Measurements from ENCODE around the gene PTDSS2.

The PTDSS2 gene

DNA sequence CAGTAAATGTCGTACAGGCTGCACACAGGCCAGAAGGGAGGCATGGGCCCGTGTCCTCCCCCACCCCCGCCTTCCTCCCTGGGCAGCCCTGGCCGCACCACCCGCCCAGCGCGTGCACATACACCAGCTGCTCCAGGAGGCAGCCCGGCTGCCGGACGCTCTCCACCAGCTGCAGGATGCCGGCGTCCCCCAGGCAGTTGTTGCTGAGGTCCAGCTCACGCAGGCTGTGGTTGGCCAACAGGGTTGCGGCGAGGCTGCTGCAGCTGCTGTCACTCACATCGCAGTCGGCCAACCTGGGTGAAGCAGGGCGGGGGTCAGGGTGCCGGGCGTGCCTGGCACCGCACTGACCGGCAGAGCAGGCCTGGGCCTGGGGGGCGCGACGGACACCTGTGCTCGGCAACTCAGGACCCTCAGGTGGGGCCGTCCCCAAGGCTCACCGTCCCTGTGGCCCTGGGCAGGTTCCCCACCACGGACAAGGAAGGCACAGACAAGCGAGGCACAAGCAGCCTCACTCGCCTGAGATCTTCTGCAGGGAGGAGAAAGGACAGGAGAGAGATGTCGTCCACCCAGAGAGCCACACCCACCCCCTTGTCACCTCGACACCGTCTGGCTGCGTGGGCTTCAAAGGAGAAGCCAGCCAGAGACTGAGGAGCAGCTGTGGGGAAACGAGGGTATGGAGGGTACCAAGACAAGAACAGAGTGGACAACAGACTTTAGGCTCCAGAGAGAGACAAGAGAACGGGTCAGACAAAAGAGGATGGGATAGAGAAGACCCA lies 44.9 kb downstream of the PTDSS2 start:
- DNase-seq = no peak

DNA sequence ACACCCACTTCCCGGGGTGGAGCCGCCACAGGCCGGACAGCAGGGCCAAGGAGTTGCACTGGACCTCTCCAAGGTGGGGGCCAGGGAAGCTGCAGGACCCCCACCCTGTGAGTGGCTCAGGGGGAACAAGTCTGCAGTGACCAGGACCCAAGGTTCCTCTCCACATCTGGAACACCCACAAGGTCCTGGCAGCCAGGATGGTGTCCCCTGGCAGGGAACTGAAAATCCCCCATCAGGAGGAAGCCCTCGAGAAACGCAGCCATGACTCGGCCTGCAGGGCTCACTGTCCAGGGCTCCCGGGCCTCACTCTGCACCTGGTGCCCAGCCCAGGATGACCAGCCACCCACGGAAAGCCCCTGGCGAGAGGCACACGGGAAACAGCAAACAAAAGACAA lies 45.5 kb downstream of the PTDSS2 start:
- DNase-seq = no peak

DNA sequence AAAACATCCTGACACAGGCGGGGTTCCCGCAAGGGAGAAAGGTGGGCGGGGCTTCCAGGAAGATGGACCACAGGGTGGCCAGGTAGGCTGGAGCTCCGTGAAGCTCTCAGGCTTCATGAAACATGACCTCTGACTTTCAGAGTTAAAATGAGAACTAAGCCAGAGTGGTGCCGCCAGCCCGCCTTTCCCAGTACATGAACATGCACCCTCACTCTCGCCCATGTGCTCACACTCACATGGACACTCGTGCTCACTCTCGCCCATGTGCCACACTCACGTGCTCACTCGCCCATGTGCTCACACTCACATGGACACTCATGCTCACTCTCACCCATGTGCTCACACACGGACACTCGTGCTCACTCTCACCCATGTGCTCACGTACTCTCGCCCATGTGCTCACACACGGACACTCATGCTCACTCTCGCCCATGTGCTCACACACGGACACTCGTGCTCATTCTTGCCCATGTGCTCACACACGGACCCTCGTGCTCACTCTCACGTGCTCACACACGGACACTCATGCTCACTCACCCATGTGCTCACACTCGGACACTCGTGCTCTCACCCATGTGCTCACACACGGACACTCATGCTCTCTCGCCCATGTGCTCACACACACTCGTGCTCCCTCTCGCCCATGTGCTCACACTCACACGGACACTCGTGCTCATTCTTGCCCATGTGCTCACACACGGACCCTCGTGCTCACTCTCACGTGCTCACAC lies 46.9 kb downstream of the PTDSS2 start:
- no peak for DNase-seq

DNA sequence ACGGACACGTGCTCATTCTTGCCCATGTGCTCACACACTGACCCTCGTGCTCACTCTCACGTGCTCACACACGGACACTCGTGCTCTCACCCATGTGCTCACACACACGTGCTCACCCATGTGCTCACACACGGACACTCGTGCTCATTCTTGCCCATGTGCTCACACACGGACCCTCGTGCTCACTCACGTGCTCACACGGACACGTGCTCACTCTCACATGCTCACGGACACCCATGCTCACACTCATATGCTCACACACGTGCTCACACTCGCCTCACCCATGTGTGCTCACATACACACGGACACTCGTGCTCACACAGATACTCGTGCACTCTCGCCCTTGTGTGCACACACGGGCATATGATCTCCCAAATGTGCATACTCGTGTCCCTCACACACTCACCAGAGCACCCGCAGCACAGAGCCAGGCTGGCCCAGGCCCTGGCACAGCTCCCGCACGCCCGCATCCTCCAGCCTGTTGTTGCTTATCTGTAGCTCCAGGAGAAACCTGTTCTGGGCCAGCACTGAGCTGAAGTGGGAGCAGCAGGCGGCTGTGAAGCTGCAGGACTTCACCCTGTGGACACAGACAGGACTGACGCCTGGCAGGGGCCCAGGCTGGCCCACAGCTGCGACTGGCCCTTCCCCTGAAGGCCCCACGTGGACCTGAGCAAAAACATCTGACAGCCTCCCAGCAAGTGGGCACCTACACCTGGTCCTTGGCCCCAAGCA lies 47.7 kb downstream of the PTDSS2 start:
- no peak for DNase-seq

DNA sequence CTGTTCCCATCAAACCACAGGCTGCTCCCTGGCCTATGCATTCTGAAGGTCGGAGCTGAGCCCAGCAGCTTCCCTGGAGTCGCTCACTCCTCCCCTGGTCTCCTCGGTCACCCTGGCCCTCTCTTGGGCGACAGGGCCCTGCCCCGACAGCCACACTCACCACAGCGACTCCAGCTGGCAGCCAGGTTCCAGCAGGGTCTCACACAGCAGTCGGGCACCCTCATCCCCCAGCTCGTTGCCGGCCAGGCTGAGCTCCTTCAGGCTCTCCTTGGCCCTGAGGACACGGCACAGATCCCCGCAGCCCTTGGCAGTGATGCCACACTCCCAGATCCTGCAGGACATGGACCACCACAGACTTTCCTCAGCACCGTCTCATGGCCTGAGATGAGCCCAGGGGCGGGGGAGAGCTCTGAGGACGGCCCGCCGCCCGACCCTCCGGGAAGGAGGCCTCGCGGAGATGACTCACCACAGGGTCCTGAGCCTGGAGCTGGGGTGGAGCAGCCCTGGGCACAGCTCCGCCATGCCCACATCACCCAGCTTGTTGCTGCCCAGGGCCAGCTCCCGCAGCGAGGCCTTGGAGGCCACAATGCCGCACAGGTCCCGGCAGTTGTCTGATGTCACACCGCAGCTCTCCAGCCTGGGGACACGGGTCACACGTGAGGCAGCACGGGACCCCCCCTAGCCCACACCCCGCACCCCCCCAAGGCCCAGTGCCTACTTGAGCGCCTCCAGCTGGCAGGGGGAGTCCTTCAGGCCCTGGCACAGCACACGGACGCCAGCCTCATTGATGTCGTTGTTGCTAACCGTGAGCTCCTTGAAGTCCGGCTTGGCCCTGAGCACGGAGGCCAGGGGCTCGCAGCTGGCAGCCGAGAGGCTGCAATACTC lies 48.5 kb downstream of the PTDSS2 start:
- DNase-seq = no peak

DNA sequence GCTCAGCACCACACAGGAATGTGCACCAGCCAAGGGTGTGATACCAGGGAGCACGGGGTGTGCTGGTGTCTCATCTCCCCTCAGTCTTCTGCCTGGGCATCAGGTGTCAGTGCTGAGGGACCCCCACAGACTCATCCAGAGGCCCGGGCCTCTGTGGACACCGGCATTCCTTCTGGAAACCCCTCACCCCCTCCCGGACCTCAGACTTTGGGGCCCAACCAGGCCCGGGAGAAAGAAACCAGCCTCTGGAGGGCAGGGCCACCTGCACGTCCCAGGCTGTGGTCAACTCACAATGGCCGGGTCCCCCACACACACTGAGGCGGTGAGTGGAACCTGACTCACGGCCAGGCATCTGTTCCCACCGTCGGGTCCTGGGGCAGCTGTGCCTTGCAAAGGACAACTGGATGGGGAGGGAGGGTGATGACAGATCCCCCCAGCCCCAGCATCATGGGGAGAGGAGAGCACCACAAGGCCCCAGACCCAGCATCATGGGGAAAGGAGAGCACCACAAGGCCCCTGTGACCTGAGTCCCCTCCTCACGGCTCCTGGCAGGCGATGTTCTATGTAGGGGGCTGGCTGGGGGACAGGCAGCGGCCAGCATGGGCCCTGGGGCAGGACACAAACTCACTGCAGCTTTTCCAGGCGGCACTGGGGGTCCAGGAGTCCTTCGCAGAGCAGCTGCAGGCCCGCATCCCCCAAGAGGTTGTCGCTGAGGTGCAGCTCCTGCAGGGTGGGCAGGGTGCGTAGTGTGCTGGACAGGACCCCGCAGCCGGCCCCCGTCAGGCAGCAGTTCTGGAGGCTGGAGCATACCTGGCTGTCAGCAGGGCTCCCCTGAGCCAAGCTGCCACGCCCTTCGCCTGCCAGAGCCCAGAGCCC lies 49.4 kb downstream of the PTDSS2 start:
- no peak for DNase-seq

DNA sequence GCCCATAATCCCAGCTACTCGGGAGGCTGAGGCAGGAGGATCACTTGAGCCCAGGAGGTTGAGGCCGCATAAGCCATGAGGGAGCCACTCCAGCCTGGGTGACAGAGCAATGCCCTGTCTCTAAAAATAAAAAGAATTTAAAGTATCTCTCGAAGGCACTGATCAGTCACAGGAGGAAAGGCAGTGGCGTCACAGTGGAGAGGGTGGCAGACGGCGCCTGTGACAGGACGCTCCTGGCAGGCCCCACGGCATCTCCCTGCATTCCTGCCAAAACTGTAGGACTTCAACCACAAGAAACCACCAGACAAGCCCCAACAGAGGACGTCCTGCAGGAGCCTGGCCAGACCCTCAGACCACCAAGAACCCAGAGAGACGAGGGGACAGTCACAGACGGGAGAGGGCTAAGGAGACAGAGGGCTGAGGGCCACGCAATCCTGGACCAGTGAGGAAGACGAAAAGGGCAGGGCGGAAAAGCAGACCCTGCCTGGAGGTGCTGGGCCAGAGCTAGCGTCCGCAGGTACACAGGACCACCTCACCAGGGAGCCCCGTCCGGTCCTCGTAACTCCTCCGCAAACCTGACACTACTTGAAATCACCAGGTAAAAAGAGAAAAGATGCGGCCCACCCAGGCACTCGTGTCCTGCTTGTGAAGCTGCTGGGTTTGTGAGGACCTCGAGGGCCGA lies 51.1 kb downstream of the PTDSS2 start:
- DNase-seq = no peak

DNA sequence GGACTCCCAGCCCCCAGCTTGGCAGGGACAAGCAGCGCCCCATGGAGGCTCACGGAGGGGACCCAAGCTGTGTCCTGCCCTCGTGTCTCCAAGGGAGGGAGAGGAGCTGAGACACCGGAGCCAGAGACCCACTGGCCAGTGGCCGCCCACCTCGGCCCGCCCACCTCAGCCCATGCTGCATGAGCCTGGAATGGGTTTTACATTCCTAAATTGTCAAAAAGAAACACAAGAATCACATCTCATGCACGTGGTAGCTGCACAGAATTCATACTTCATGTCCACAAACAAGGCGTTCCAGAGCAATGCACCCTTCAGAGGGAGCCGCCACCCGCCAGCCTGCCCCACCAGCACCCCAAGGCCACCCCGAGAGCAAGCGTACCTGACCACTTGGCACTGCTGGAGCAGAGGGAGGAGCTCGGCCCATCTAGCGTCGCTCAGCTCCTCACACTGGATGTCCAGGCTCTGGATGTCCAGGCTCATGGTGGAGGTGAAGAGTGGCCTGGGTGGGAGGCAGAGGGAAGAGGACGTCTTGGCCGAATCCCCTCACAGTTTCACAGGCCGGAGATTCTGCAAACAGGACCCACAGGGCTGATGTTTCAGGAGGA lies 51.7 kb downstream of the PTDSS2 start:
- DNase-seq = no peak

DNA sequence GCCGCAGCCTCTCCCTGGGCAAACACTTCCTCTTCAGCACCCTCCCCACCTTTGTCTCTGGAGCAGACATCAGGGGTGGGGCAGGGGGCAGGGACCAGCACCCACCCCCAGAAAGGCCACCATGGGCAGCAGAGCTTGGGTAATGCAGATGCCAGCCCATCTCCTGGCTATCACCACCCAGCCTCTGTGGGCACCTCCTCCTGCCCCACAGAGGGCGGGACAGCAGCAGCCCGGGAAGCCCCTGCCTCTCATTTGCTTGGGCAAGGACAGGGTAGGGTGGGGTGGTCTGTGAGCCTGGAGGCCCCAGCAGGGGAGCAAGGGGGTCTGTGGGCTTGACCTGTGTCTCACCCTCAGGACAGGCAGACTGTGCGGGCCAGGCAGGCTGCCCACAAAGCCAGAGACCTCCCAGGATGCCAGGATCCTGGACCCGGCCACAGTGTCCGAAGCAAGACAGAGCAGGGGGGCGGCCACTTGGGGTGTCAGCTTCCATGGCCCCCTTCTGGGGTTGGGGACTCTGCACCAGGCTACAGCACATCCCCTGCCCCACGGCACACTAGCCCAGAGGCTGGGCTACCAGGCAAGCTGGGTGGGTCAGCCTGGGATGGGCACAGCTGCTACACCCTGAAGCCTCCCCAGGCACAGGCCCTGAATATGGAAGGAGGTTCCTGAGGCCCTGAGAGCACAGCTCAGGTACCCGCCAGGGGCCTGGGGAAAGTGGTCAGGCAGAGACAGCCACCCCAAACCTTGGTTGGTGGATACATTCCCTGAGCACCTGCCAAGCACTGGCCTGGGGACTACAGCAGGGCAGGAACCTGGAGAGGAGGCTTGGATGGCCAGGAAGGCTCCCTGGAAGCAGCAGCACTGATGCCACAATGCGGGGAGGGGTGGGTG lies 52.5 kb downstream of the PTDSS2 start:
- DNase-seq = no peak

DNA sequence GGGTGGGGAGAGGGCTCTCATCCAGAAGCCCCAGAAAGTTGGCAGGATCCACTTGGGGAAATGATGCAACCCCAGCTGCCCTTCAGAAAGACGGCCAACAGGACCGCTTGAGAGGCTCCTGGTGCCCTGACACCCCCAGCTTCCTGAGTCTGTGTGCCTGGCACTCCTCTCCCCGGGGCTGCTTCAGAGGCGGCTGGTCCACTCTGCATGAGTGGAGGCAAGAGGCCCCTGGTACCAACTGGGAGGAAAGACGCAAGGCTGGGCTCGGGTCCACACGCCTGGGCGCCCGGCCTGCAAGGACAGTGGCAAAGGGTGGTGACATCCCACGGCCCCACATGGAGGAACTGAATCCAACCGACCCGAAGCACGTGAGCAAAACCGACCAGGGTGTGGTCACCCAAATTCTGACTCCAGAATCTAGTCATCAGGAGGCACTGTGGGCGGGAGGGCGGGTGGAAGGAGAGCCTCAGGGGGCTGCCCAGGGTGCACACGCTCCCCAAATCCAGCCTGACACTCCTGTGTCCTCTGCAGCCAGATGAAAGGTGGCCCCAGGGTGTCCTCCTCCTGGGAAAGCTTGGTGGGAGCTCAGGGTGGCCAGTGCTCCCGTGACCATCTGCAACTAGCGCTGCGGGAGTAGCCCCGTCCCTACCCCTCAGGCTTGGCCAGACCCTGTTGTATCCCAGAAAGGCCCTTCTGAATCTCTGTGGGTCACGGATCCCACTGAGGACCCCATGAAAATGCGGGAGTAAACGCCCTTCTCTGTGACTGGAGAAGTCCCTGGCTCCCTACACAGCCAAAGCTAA lies 53.3 kb downstream of the PTDSS2 start:
- DNase-seq = peak; percentile 94

DNA sequence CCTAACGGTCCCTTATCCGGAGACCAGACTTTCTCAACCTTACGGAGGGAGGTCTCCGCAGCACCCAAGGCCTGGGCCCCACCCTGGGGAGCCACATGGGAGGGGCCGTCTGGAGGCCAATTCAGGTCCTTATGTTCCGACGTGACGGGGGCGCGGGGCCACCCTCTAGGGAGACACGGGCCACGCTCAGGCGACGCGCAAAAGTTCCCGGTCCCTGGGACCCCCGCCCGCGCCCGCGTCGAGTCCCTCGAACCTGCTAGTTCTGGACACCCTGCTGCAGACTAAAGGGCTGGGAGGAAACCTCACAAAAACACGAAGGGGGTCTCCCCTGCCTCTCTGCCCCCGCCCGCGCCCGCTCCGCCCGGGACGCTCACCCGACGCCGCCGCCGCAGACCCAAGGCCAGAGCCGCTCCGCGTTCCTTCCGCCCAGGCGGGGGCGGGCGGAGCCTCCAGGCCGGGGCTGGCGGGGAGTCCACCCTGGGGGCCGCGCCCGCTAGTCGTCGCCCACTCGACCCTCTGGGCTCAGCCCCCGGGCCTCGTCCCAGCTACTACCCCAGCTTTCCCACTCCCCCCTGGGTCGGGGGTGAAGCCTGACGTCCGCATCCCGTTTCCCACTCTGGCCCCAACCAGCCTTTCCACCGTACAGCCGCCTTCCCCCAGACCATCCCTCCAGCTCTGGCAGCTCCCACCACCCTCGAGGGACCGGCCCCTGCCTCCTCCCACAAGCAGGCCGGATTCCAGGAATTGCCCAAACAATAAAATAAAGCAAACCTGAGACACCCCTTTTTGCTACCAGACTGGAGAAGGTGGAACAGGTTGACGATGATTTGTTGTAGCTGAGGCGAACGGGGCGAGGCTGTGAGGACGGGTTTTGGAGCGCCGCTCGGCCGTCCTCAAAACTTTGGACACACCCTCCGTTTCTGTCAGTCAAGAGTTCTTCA lies 54.2 kb downstream of the PTDSS2 start:
- peak; percentile 51 for DNase-seq

DNA sequence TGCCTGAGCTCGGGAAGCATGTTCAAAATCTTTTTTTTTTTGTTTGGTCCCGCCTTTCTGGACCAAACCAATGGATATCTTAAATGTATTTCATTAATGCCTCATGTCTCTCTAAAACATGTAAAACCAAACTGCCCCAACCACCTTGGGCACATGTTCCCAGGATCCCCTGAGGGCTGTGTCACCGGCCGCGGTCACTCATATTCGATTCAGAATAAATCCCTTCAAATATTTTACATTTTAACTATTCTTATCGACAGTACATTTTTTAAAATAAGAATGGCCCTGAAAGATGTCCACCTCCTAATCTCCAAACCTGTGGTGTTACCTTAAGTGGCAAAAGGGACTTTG lies 54.9 kb downstream of the PTDSS2 start:
- DNase-seq = no peak

DNA sequence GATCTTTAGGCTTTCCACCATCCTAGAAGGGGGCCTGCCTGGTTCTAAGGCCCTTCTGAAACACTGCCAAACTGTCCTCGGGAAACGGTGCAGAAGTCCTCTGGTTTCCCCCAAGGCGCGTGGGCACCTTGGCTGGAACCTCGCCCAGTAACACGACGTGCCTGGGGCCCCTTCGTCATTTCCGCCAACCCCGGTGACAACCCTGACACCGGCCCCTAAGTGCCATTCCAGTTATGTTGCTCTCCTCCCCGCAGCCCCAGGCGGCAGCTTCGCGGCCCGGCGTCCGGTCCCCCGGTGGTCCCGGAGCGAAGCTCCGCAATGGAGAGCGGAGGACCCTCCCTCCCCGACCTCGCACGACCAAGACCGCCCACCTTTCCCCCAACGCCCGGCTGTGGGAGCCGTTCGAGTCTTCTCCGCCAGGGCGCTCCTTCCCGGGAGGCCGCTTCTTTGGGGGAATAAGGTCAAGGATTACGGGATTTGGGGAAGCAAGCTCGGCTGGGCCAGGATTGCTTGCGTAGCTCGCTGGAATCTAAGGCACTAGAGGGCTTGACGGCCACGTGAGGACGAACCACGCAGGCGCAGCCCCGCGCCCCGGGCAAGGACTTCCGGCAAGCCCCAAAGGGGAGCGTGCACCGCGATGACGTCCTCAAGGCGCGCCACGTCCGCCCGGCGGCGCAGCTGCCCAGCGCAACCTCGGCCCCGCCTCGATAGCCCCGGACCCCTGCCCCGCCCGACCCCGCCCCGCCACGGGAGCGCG lies 56.3 kb downstream of the PTDSS2 start:
- peak; percentile 99 for DNase-seq

DNA sequence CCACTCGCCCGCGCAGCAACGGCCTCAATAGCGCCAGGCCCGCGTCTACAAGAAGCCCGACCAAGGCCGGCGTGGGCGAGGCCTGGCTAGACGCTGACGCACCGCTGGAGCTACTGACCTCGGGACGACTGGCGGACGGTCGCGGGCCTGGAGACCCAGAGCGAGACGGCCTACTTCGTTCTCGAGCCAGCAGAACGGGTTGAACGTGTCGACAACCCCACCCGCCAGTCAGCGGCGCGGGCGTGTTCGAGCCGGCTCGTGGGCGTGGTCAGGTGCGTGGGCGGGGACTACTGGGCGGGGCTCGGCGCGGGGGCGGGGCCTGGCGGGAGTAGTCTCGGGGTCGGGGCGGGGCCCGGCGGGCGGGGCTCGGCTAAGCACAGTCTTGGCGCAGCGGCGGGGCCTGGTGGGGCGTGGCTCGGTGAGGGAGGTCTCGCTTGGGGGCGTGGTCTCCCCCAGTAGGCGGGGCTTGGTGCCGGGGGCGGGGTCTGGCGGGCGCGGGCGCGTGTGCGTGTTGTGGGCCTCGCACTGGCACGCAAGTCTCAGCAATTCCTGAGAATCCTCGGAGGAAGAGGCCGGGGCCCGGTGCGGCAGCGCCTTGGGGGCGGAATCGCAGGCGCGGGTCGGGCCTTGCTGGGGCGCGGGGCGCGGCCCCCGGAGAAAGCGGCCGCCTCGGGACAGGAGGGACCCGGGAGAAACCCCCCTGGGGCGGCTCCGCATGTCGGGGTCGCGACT lies 57.1 kb downstream of the PTDSS2 start, which contains the start of gene RNH1:
Gene RNH1 (minus strand): TSS at position 248 of the 732 bp plus-strand sequence. CDS start 5,080 bp downstream, outside the sequence.
- peak; percentile 100 for DNase-seq

DNA sequence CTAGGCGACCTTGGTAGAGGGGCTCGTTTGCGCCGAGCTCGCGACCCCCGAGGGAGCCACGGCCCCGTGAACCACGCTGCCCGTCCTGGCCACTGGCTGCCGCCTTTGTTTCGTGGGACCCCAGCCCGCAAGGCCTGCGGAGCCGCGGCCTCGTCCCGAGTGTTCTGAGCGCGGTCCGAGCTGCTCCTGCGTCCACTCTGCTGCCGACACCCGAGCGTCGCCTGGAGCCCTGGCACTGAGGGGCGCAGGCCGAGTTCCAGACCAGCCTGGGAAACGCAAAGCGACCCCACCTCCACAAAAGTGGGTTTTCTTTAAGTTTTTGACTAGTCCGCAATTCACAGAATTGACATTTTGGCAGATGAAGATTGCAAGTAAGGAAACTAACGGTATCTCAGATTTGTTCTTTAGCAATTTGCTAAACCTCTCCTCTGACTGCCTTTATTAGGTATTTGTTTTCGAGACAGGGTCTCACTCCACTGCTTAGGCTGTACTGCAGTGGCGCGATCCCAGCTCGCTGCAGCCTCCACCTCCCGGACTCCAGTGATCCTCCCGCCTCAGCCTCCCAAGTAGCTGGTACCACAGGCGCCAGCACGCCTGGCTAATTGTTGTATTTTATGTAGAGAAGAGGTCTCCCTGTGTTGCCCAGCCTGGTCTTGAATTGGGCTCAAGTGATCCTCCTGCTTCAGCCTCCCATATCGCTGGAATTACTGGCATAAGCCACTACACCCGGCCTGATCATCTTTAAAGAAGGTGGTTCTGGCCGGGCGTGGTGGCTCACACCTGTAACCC lies 57.8 kb downstream of the PTDSS2 start:
- DNase-seq = no peak

Measured in suppressor macrophage treated with lipopolysaccharide for 4 hours (primary cell).